Pancreas (tissue), 10 donors: ENCODE results near the gene CCBE1. TPM values are rescaled to one million over a fixed set of nuclear protein-coding genes. Genes with fewer than 3 reads are reported as not detected.
A peak's percentile ranks its signal among the peaks of the same experiment; 100 is the strongest.

Experiments used
- ATAC-seq, 4 donors: fragments of 200-7000 bp; cut with Tn5 transposase; one replicate each; pipeline versions ENCODE4 v1.8.0 to v1.9.1; 2020; ENCODE audit warnings: mild to moderate bottlenecking in 4 of 4, moderate library complexity in 4 of 4
- DNase-seq, 6 donors: peaks; one replicate each; pipeline ENCODE4 v3.0.0-alpha.2; 2020
- FAIRE-seq: peaks from 2 replicates; lab custom pipeline; 2012; peaks lifted over from hg19 to GRCh38; lab: Jason Lieb, UNC
- H3K27ac ChIP-seq, 4 donors: fragments of 200-600 bp; sonication (generic); 1 replicate in 3 of 4; 2 replicates in 1 of 4; pipeline versions ENCODE4 v1.5.0 to v1.8.0; 2020
- H3K27me3 ChIP-seq, 4 donors: fragments of 200-600 bp; one replicate each; pipeline ENCODE4 v1.8.0; 2021
- H3K36me3 ChIP-seq, 3 donors: fragments of 200-600 bp; sonication (generic) in 1 of 3; one replicate each; pipeline versions ENCODE4 v1.5.0 to v1.8.0; 2020 to 2021
- H3K4me1 ChIP-seq, 3 donors: fragments of 200-600 bp; one replicate each; pipeline ENCODE4 v1.8.0; 2021
- H3K4me3 ChIP-seq, 4 donors: fragments of 200-600 bp; sonication (generic) in 2 of 4; one replicate each; pipeline versions ENCODE4 v1.5.0 to v1.8.0; 2020 to 2021
- H3K9me3 ChIP-seq, 4 donors: fragments of 200-600 bp; one replicate each; pipeline ENCODE4 v1.8.0; 2021
- CTCF ChIP-seq, 4 donors: fragments of 200-600 bp; sonication (generic) in 3 of 4; IDR thresholded peaks; one replicate each; pipeline versions ENCODE4 v1.5.0 to v1.8.0; 2021; ENCODE audit warnings: antibody characterized with exemption in 4 of 4
- WGBS, 2 donors: extraction: QIAGEN DNeasy Blood & Tissue Kit; methylation state at CpG; one replicate each; pipeline ENCODE4 v1.1.7; 2013; 5-methylcytosine and 5-hydroxymethylcytosine counted together
- intact Hi-C, 3 donors: fragments of 100-400 bp; cut with DNase I; formaldehyde crosslinking; loops; one replicate each; pipeline versions ENCODE4 v1.11.1 to v1.14.2; 2022
- polyA plus RNA-seq, 2 donors: library from polyadenylated mRNA; stranded (reverse); fragments of 200-250 nt; gene quantifications; one replicate each; pipeline ENCODE4 v1.2.3, GENCODE V29; 2013
- total RNA-seq, 6 donors: library from RNA; stranded (reverse); fragmentation: NEBNext Ultra II Directional in 4 of 6; extraction: Animal tissue kit (Norgen Biotek cat#: 25700) in 4 of 6; gene quantifications; one replicate each; pipeline versions ENCODE4 v1.2.1 to v1.2.4, GENCODE V29; 2021 to 2023
- donor health status: healthy with polysubstance abuse.
- donor health status: DM: no; HTN: no; CAD: no; lungs with moderate emphysema.
- donor health status: DM: no; HTN: no; CAD: no.
- donor health status: control.
- donor health status: control.
- donor health status: Bipolar disorder and iron deficiency.
- donor health status: DM: yes; HTN: yes; CAD: no.
- donor health status: DM: no; HTN: no; CAD: no.
- donor health status: DM: no; HTN: no; CAD: no.
- donor health status: DM: yes; HTN: yes; CAD: no.

CCBE1 gene
- total and polyA plus RNA-seq, 8 donors: 0.08 to 1.5 (median 0.59) TPM

DNA sequence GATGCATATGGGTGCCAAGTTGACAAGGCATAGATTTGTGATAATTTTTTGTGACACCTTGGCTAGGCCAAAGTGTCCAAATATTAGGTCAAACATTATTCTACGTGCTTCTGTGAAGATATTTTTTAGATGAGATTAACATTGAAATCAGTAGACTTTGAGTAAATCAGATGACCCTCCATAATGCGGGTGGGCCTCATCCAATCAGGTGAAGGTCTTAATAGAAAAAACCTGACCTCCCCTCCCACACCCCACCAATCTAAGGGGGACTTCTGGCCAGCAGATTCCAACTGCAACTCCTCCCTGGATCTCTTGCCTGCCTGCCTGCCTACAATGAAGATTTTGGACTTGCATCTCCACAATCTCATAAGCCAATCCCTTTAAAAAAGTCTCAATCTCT lies 219.4 kb downstream of the CCBE1 start:
- no peaks in the 10 kb centered on the region for H3K9me3 ChIP-seq
- H3K4me1 ChIP-seq: no peaks in the 10 kb centered on the region
- no peaks in the 10 kb centered on the region for H3K27me3 ChIP-seq
- DNase-seq: no peak
- intact Hi-C loops: no loop called here
- no peak for TF ChIP-seq CTCF (IDR thresholded peaks at IDR 0.05)
- no peaks in the 10 kb centered on the region for H3K36me3 ChIP-seq
- WGBS, 2 donors: 71 to 82% methylated on average over 2 of the region's 2 CpGs
- no peak for FAIRE-seq
- no peak overlapping the region for H3K27ac ChIP-seq
- no peak overlapping the region for H3K4me3 ChIP-seq
- no peak for ATAC-seq

GRCh38 chr18:59470561-59471121 lies 226.6 kb downstream of the CCBE1 start:
- TF ChIP-seq CTCF (IDR thresholded peaks at IDR 0.05): no peak
- no peak overlapping the region for H3K27ac ChIP-seq
- WGBS, 2 donors: 14 to 27% methylated on average over 8 of the region's 8 CpGs
- no peak overlapping the region for H3K4me3 ChIP-seq
- H3K4me1 ChIP-seq: no peaks in the 10 kb centered on the region
- H3K36me3 ChIP-seq: no peaks in the 10 kb centered on the region
- no peaks in the 10 kb centered on the region for H3K27me3 ChIP-seq
- no peaks in the 10 kb centered on the region for H3K9me3 ChIP-seq
- FAIRE-seq: no peak
- ATAC-seq: peak in 1 of 4 donors; percentile 38
- intact Hi-C loops: no loop called here
- peak in 1 of 6 donors; percentile 9 for DNase-seq

- intact Hi-C loops: no loop called here
- no peaks in the 10 kb centered on the region for H3K9me3 ChIP-seq
- no peaks in the 10 kb centered on the region for H3K4me1 ChIP-seq
- TF ChIP-seq CTCF (IDR thresholded peaks at IDR 0.05): no peak
- no peak overlapping the region for H3K27ac ChIP-seq
- no peak for ATAC-seq
- H3K4me3 ChIP-seq: no peak overlapping the region
- H3K27me3 ChIP-seq: no peaks in the 10 kb centered on the region
- no peaks in the 10 kb centered on the region for H3K36me3 ChIP-seq
- no peak for FAIRE-seq
- WGBS, 2 donors: 67 to 77% methylated on average over 15 of the region's 15 CpGs
- no peak for DNase-seq
Observed at GRCh38 chr18:59469463-59470180, 227.6 kb downstream of the CCBE1 start.

DNA sequence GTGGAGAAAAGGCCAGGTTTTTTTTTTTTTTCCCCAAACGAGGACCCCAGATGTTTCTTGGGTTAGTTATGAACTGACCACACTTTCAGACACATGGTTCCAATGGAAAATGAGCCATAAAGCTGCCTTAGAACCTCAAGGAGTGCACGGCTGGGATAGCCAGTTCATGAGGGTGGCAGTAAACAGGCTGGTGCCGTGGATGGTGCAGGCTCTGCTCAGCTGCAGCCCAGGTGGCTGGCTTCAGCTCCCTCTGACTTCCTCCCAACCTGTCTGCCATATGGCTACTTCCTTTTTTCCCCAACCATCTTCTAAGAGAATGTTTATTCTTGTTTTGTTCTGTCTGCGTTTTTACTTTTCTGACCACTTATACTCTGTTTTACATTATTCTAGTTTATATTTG lies 228.4 kb downstream of the CCBE1 start:
- ATAC-seq (no peak), FAIRE-seq (no peak), DNase-seq (no peak)
- no peak overlapping the region for H3K27ac ChIP-seq
- 52 to 61% methylated on average over 4 of the region's 4 CpGs for WGBS, 2 donors
- no peak overlapping the region for H3K4me3 ChIP-seq
- H3K36me3 ChIP-seq: no peaks in the 10 kb centered on the region
- no peaks in the 10 kb centered on the region for H3K9me3 ChIP-seq
- intact Hi-C loops: no loop called here
- H3K27me3 ChIP-seq: no peaks in the 10 kb centered on the region
- H3K4me1 ChIP-seq: no peaks in the 10 kb centered on the region
- TF ChIP-seq CTCF (IDR thresholded peaks at IDR 0.05): no peak

DNA sequence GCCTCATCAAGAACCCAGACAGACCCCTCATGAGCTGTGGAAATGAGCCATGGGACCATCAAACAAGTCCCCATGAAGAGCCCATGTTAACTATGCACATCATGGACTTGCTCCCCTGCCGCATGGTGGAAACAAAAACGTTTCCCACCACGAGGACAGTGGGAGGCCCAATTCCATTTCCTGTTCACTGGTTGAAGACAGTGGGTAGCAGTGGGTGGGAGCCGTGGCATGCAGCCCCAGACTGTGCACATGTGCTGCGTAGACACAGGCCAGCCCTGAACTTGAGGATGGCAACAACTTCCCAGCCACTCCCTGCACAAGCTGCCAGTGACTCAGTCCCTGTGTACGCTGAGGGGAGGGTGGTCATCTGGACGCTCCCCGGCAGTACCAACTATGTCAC lies 229.7 kb downstream of the CCBE1 start:
- Histone ChIP-seq H3K36me3 (no peaks in the 10 kb centered on the region), H3K27me3 (no peaks in the 10 kb centered on the region), H3K27ac (no peak overlapping the region), H3K4me3 (no peak overlapping the region), H3K9me3 (no peaks in the 10 kb centered on the region), H3K4me1 (no peaks in the 10 kb centered on the region)
- ATAC-seq (no peak), FAIRE-seq (no peak), DNase-seq (no peak)
- intact Hi-C loops: no loop called here
- WGBS, 2 donors: 59 to 69% methylated on average over 8 of the region's 8 CpGs
- no peak for TF ChIP-seq CTCF (IDR thresholded peaks at IDR 0.05)
